Omental fat pad (tissue), 4 donors: ENCODE results near the gene CAMK2N2. TPM values are rescaled to one million over a fixed set of nuclear protein-coding genes. Genes with fewer than 3 reads are reported as not detected.

Experiments used
- ATAC-seq: fragments of 150-250 bp; one replicate; pipeline ENCODE4 v1.9.1; 2016; ENCODE audit warnings: mild to moderate bottlenecking, moderate library complexity; ENCODE audit not compliant: low FRiP score
- DNase-seq: peaks from one replicate; pipeline ENCODE4 v3.0.0-alpha.2; 2019; ENCODE audit warnings: low spot score
- total RNA-seq, 4 donors: library from RNA; depleted of rRNA; stranded (reverse); fragments of >200 nt; gene quantifications; one replicate each; pipeline ENCODE4 v1.1.0, GENCODE V29; 2016
- TF ChIP-seq, protein P1 (sequence below), 3 donors: fragments of 450-650 bp; IDR thresholded peaks; one replicate each; pipeline ENCODE4 v1.5.1; 2016 to 2017; ENCODE audit warnings: antibody characterized with exemption in 3 of 3, mild to moderate bottlenecking in 3 of 3, moderate library complexity in 2 of 3

The CAMK2N2 gene
- total RNA-seq, 4 donors from 2014 or later, result 0.28 TPM; not detected in 3

GRCh38 chr3:184230081-184230602 is 31.2 kb downstream of the CAMK2N2 start:
- TF ChIP-seq, protein P1, sequence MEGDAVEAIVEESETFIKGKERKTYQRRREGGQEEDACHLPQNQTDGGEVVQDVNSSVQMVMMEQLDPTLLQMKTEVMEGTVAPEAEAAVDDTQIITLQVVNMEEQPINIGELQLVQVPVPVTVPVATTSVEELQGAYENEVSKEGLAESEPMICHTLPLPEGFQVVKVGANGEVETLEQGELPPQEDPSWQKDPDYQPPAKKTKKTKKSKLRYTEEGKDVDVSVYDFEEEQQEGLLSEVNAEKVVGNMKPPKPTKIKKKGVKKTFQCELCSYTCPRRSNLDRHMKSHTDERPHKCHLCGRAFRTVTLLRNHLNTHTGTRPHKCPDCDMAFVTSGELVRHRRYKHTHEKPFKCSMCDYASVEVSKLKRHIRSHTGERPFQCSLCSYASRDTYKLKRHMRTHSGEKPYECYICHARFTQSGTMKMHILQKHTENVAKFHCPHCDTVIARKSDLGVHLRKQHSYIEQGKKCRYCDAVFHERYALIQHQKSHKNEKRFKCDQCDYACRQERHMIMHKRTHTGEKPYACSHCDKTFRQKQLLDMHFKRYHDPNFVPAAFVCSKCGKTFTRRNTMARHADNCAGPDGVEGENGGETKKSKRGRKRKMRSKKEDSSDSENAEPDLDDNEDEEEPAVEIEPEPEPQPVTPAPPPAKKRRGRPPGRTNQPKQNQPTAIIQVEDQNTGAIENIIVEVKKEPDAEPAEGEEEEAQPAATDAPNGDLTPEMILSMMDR (IDR thresholded peaks at IDR 0.05), result no peak
- ATAC-seq (no peak), DNase-seq (no peak)

DNA sequence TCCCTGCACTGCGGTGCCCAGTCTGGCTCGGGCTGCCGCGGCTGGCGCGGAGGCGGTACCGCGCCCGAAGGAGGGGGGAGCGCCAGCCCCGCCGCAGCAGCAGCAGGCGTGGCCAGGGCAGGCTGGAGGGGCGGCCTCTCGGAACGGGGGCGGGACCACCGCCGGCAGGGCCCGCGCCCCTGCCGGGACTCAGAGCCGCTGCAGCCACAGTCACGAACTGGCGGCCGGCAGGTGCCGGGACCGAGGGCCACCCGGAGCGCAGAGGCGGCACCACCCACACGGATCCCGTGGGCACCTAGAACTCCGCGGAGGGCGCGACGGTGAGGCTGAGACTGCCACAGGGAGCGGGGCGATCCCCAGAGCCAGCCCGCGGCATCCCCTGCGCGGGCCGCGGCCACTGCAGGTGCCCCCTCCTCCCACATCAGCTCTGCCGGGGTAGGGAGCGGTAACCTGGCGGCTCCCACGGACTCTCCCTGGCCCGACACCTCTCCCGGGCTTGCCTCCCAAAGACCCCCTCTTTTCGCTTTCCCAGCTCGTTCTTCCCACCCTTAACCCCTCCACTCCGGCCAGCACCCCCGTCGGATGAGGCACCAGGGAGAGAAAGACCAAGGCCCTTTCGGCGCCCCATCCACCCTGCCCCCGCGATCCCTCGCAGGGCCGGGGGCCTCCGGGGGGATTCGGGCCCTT is 31.8 kb downstream of the CAMK2N2 start, which contains the start of gene VWA5B2:
TSS of gene VWA5B2 (plus strand) at position 192 of the 687 bp plus-strand sequence. CDS start 944 bp downstream, outside the sequence.
- DNase-seq (no peak), ATAC-seq (peak; percentile 91)

DNA sequence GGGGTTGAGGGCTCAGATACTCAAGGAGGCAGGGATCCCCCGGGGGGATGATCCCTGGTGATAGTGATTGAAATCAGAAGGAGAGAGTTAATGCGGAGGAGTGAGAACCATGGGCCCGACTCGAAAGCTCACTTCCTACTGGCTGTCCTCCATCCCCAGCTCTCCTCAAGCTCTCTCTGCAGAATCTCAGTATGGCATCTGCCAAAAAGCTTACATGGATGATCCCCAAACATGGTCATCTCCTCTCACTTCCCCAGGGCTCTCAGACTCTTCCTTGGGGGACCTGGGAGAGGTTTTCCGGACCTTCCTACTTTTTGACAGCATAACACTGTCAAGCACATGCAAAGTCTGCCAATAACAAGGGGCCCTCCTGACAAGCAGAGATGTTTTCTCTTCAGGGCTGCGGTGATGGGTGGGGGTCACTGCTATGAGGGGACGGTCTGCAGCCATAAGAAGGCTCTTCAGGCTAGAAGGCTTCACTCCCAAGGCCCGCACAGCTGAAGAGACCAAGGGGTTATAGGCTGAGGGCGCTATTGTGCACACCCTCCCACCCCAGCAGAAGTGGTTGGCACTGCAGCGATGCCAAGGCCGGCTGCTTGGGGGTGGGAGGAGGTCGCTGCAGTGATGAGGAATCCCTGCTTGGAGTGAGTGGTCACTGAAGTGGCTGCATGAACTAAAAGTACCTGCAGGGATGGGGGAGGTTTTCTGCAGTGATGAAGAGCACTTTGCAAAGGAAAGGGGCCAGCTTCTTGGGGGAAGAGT is 32.8 kb downstream of the CAMK2N2 start:
- no peak for DNase-seq
- TF ChIP-seq, protein P1 (IDR thresholded peaks at IDR 0.05), result no peak
- no peak for ATAC-seq

More for the DNA sequence above, 31.8 kb downstream of the CAMK2N2 start, which contains the start of gene VWA5B2:
- TF ChIP-seq, protein P1 (IDR thresholded peaks at IDR 0.05), result no peak

- ATAC-seq (no peak), DNase-seq (no peak)
- TF ChIP-seq, protein P1 (IDR thresholded peaks at IDR 0.05), result no peak
Observed at GRCh38 chr3:184227481-184227935, 33.8 kb downstream of the CAMK2N2 start.

DNA sequence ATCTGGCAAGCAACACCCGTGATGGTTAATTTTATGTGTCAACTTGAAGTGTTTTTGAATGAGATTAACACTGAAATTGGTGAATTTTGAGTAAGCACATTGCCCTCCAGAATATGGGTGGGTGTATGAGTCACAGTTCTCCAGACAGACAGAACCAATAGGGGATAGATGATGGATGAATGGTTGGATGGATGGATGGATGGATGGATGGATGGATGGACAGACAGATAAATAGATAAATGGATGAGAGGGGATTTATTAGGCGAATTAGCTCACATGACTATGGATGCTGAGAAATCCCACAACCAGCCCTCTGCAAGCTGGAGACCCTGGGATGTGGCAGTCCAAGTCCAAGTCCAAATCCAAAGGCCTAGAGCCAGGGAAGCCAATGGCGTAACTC is 37.4 kb downstream of the CAMK2N2 start:
- DNase-seq, result no peak
- no peak for ATAC-seq
- TF ChIP-seq, protein P1 (IDR thresholded peaks at IDR 0.05), result no peak

DNA sequence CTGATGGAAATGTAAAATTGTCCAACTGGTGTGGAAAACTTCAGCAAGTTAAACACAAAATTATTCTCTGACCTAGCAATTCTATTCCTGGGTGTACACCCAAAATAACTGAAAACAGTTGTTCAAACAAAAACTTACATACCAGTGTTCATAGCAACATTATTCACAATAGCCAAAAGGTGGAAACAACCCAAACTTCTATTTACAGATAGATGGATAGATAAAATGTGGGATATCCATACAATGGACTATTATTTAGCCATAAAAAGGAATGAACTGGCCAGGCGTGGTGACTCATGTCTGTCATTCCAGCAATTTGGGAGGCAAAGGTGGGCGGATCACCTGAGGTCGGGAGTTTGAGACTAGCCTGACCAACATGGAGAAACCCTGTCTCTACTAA is 38.8 kb downstream of the CAMK2N2 start:
- DNase-seq (no peak), ATAC-seq (no peak)
- TF ChIP-seq, protein P1 (IDR thresholded peaks at IDR 0.05), result no peak
